ENCODE results near the gene STX18. TPM values are rescaled to one million over a fixed set of nuclear protein-coding genes. Genes with fewer than 3 reads are reported as not detected.

Gene STX18
- total RNA-seq, 1 donor from 2014 or later: 33.9 TPM

DNA sequence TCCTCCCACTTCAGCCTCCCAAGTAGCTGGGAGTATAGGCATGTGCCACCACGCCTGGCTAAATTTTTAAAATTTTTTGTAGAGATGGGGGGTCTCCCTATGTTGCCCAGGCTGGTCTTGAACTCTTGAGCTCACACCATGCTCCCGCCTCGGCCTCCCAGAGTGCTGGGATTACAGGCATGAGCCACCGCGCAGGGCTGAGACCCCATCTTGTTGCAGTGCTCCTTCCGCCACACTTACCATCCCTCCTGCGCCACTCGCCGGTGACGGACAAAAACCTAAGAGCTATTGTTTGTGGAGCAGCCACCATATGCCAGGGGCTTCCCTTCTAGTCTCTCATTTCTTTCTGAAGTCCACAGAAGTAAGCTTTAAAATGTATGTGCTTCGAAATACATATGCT lies 120.5 kb downstream of the STX18 start:
- Histone ChIP-seq H3K4me3 (no peak overlapping the region), H3K79me2 (ENCODE audit: low read depth) (no peaks in the 10 kb centered on the region), H3K36me3 (no peaks in the 10 kb centered on the region), H3F3A (ENCODE audit: low read depth) (no peaks in the 10 kb centered on the region), H3K27me3 (no peaks in the 10 kb centered on the region), H3K4me2 (no peak overlapping the region), H4K20me1 (ENCODE audit: low read depth) (peaks cover 5% of the 10 kb centered on the region), H3K4me1 (no peaks in the 10 kb centered on the region), H2AFZ (replicated peaks) (no peak overlapping the region), H3K27ac (no peak overlapping the region), H3K9ac (no peak overlapping the region), H3K9me3 (ENCODE audit: low read depth) (no peaks in the 10 kb centered on the region)
- no peak overlapping the region for H3K27ac Mint-ChIP-seq
- TF ChIP-seq EZH2phosphoT487 (IDR thresholded peaks at IDR 0.05): no peak
- TF ChIP-seq, protein P1, sequence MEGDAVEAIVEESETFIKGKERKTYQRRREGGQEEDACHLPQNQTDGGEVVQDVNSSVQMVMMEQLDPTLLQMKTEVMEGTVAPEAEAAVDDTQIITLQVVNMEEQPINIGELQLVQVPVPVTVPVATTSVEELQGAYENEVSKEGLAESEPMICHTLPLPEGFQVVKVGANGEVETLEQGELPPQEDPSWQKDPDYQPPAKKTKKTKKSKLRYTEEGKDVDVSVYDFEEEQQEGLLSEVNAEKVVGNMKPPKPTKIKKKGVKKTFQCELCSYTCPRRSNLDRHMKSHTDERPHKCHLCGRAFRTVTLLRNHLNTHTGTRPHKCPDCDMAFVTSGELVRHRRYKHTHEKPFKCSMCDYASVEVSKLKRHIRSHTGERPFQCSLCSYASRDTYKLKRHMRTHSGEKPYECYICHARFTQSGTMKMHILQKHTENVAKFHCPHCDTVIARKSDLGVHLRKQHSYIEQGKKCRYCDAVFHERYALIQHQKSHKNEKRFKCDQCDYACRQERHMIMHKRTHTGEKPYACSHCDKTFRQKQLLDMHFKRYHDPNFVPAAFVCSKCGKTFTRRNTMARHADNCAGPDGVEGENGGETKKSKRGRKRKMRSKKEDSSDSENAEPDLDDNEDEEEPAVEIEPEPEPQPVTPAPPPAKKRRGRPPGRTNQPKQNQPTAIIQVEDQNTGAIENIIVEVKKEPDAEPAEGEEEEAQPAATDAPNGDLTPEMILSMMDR (IDR thresholded peaks at IDR 0.05): no peak
- TF ChIP-seq EZH2 (IDR thresholded peaks at IDR 0.05): no peak
- peaks cover 4% of the 10 kb centered on the region for H3K27me3 Mint-ChIP-seq (ENCODE audit: insufficient read depth, low read depth)
- no peaks in the 10 kb centered on the region for H3K9me3 Mint-ChIP-seq
- peaks cover 31% of the 10 kb centered on the region for H3K4me1 Mint-ChIP-seq
- no peak overlapping the region for H3K4me3 Mint-ChIP-seq
- no peak for DNase-seq (ENCODE audit: low spot score)
- H3K36me3 Mint-ChIP-seq: peaks cover 24% of the 10 kb centered on the region

DNA sequence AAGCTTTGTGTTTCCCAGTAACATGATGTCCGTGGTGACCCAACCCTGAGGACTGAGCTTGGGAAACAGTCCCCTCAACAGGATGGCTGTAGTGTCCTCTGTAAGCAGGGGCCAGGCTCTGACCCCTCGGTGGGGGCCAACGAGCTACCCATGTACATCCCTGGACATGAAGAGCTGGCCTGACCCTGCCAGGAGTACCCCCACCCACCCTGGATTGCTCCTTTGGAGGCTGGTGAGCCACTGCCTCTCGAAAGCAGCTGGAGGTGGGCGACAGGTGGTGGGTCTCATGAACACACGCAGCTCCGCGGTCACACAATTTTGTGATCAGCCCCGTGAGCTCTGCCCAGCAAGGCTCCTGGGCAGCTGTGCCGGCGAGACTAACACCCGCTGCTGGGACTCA lies 121.4 kb downstream of the STX18 start:
- H2AFZ ChIP-seq (replicated peaks): no peak overlapping the region
- TF ChIP-seq, protein P1 (IDR thresholded peaks at IDR 0.05): no peak
- TF ChIP-seq EZH2 (IDR thresholded peaks at IDR 0.05) (no peak), EZH2phosphoT487 (IDR thresholded peaks at IDR 0.05) (no peak)
- Mint-ChIP-seq H3K36me3 (peaks cover 24% of the 10 kb centered on the region), H3K27ac (no peak overlapping the region), H3K9me3 (no peaks in the 10 kb centered on the region), H3K4me3 (no peak overlapping the region), H3K4me1 (peaks cover 25% of the 10 kb centered on the region), H3K27me3 (ENCODE audit: insufficient read depth, low read depth) (peaks cover 4% of the 10 kb centered on the region)
- H3K36me3 ChIP-seq: no peaks in the 10 kb centered on the region
- H3K4me3 ChIP-seq: no peak overlapping the region
- no peak overlapping the region for H3K9ac ChIP-seq
- H3K27me3 ChIP-seq: no peaks in the 10 kb centered on the region
- no peaks in the 10 kb centered on the region for H3K79me2 ChIP-seq (ENCODE audit: low read depth)
- no peaks in the 10 kb centered on the region for H3K4me1 ChIP-seq
- no peak overlapping the region for H3K27ac ChIP-seq
- H3F3A ChIP-seq (ENCODE audit: low read depth): no peaks in the 10 kb centered on the region
- H4K20me1 ChIP-seq (ENCODE audit: low read depth): peaks cover 3% of the 10 kb centered on the region
- H3K9me3 ChIP-seq (ENCODE audit: low read depth): no peaks in the 10 kb centered on the region
- no peak for DNase-seq (ENCODE audit: low spot score)
- H3K4me2 ChIP-seq: no peak overlapping the region

DNA sequence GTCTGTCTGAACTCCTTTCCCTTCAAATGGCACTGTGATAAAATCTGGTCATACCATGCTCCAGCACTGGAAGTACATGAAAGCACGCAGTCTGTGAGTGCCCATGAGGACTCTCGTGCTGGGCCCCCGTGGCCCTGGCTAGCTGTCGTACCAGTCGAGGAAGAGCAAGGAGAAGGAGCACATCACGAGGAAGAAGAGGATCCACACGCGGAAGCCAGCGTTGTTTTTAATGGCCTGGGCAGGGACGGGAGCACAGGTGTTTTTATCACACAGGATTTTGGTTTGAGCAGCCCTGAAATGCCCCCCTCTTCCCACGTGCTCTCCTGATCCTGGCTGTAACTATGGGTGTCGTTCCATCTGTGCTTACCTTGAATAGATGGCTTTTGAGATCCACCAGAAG lies 122.0 kb downstream of the STX18 start:
- no peak overlapping the region for H3K27ac ChIP-seq
- no peak overlapping the region for H3K27ac Mint-ChIP-seq
- no peaks in the 10 kb centered on the region for H3K9me3 Mint-ChIP-seq
- no peaks in the 10 kb centered on the region for H3K79me2 ChIP-seq (ENCODE audit: low read depth)
- H3K4me3 Mint-ChIP-seq: no peak overlapping the region
- H3K9me3 ChIP-seq (ENCODE audit: low read depth): no peaks in the 10 kb centered on the region
- H3F3A ChIP-seq (ENCODE audit: low read depth): no peaks in the 10 kb centered on the region
- no peak for DNase-seq (ENCODE audit: low spot score)
- no peaks in the 10 kb centered on the region for H3K27me3 ChIP-seq
- no peak overlapping the region for H3K4me2 ChIP-seq
- no peak overlapping the region for H3K4me3 ChIP-seq
- no peaks in the 10 kb centered on the region for H3K4me1 ChIP-seq
- peaks cover 21% of the 10 kb centered on the region for H3K4me1 Mint-ChIP-seq
- no peak overlapping the region for H2AFZ ChIP-seq (replicated peaks)
- TF ChIP-seq, protein P1 (IDR thresholded peaks at IDR 0.05): no peak
- H4K20me1 ChIP-seq (ENCODE audit: low read depth): no peaks in the 10 kb centered on the region
- peaks cover 24% of the 10 kb centered on the region for H3K36me3 Mint-ChIP-seq
- H3K27me3 Mint-ChIP-seq (ENCODE audit: insufficient read depth, low read depth): peaks cover 4% of the 10 kb centered on the region
- no peaks in the 10 kb centered on the region for H3K36me3 ChIP-seq
- no peak overlapping the region for H3K9ac ChIP-seq

Data from neural progenitor cell (in vitro differentiated cells).